ENCODE data around the gene PIK3CD. TPM values are rescaled to one million over a fixed set of nuclear protein-coding genes. Genes with fewer than 3 reads are reported as not detected.

PIK3CD gene
- polyA plus RNA-seq, 1 of the 3 experiments (the other 2 are of a cell fraction) = 6.0 TPM

DNA sequence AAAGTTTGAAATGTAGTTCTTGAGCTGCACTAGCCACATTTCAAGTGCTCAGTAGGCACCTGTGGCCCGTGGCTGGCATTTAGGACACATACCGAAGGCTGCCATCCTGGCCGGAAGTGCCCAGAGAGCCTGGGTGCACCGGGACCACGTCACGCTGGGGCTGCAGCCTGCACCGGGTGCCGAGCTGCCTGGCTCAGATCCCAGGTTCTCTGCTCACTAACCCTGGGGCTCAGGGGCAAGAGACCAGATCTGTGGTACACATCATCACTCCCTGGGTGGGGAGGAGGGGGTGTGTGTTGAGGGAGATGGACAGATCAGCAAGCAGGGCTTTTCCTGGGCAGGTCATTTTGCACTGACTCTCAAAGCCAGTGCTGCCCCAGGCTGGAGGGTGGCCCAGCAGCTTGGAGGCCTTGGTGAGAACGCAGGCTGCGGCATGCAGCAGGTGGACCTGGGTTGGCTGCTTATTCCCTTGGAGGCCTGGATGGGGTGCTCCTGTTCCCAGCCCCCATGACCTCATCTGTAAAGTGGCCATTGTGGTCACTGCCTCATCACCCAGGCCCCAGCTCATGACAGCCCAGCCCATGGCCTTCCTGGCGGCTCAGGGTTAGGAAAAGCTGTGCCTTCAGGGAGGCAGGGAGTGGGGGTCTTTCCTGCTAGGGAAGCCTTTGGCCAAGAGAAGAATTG, 39.2 kb upstream of the PIK3CD start:
- H3K79me2 ChIP-seq (ENCODE audit: insufficient read depth) = no peaks in the 10 kb centered on the region
- no peaks in the 10 kb centered on the region for H3K9me3 ChIP-seq
- no peak overlapping the region for H3K4me3 ChIP-seq (ENCODE audit: low read depth in 2 of 2, low read length in 1 of 2)
- H3K4me1 ChIP-seq (ENCODE audit: control insufficient read depth in 1 of 2, insufficient read depth in 2 of 2, low read depth in 1 of 2, low read length in 1 of 2) = peaks cover 0 to 36% of the 10 kb centered on the region in 2 experiments; a peak in 1 of 4 replicates
- no peaks in the 10 kb centered on the region for H4K20me1 ChIP-seq (ENCODE audit: insufficient read depth)
- H3K27me3 ChIP-seq (ENCODE audit: insufficient read depth) = no peaks in the 10 kb centered on the region
- ChIA-PET POLR2A (interaction anchor here (0.7 kb wide), 2 partner anchors 19 to 23 kb away, joined by 3 read pairs; no protein-coding TSS in a partner anchor), CTCF (interaction anchor here (0.8 to 8.1 kb wide), 5 partner anchors 9 to 28 kb away, joined by 3 to 74 read pairs (median 8); no protein-coding TSS in a partner anchor)
- no peaks in the 10 kb centered on the region for H3K9me2 ChIP-seq
- peak; percentile 93 for DNase-seq
- H3K4me2 ChIP-seq = no peak overlapping the region
- TF ChIP-seq CHD2 (IDR thresholded peaks at IDR 0.05; ENCODE audit: low read length, partially characterized antibody) (peak; percentile 42), SMC3 (IDR thresholded peaks at IDR 0.05; ENCODE audit: low read depth, low read length) (0 out of 2 replicates have a peak, but pooled peaks have one; percentile 1), RCOR1 (IDR thresholded peaks at IDR 0.05; ENCODE audit: low read length) (no peak), GATA2 (CRISPR knock-in tag; IDR thresholded peaks at IDR 0.05) (peak; percentile 73), MXI1 (IDR thresholded peaks at IDR 0.05; ENCODE audit: low read depth, low read length) (peak; percentile 66)
- no peak overlapping the region for H2AFZ ChIP-seq (ENCODE audit: low read depth)
- H3K36me3 ChIP-seq (replicated peaks in 1 of 2; ENCODE audit: control insufficient read depth in 1 of 2, insufficient read depth in 2 of 2, low read length in 1 of 2) = peaks cover 0 to 8% of the 10 kb centered on the region in 2 experiments
- 50% methylated on average over 1 of the region's 11 CpGs for WGBS (ENCODE audit: low lambda C conversion rate)
- peak overlapping the region in 1 of 2 experiments; percentile 83; a peak in 2 of 4 replicates for H3K27ac ChIP-seq (ENCODE audit: low read depth in 2 of 2, low read length in 1 of 2)
- no peak overlapping the region for H3K9ac ChIP-seq
- H3F3A ChIP-seq (replicated peaks; ENCODE audit: insufficient read depth) = no peaks in the 10 kb centered on the region

DNA sequence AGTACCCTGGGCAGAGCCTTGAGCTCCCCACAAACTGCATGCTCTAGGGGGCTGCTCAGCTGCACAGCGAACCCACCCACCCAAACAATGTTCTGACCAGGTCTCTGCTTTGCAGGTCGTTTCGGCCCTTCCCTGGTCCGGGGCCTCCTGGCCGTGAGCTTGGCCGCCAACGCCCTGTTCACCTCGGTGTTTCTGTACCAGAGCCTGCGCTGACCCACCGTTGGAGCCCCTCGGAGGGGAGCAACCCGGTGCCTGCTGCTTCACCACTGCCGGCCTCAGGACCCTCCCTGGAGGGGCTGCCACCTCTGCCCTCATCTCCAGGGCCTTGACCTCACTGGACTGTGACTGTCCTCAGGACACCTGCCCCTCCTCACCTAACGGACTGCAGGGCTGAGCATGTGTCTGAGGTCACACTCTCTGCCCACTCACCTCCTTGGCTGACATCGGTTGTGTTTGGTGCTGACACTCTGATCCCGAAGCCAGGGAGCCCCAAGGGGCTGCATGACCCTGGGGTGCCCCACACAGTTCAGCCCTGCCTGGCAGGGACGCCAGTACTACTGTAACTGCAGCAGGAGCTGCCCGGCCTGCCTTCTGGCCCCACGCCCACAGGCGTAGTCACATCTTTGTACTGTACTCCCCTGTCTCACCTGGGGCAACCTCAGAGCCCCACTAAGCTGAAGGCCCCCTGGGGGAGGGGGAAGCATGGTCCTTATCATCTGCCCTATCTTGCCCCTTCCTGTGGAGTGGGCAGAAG, 38.5 kb upstream of the PIK3CD start:
- Histone ChIP-seq H4K20me1 (ENCODE audit: insufficient read depth) (no peaks in the 10 kb centered on the region), H3K4me1 (ENCODE audit: control insufficient read depth in 1 of 2, insufficient read depth in 2 of 2, low read depth in 1 of 2, low read length in 1 of 2) (peaks cover 0 to 35% of the 10 kb centered on the region in 2 experiments; a peak in 1 of 4 replicates), H3K9ac (no peak overlapping the region), H3K27ac (ENCODE audit: low read depth in 2 of 2, low read length in 1 of 2) (peak overlapping the region in 1 of 2 experiments; percentile 83; a peak in 2 of 4 replicates), H3K4me3 (ENCODE audit: low read depth in 2 of 2, low read length in 1 of 2) (no peak overlapping the region), H3K9me2 (no peaks in the 10 kb centered on the region), H3F3A (replicated peaks; ENCODE audit: insufficient read depth) (no peaks in the 10 kb centered on the region), H3K27me3 (ENCODE audit: insufficient read depth) (no peaks in the 10 kb centered on the region), H3K79me2 (ENCODE audit: insufficient read depth) (no peaks in the 10 kb centered on the region), H3K36me3 (replicated peaks in 1 of 2; ENCODE audit: control insufficient read depth in 1 of 2, insufficient read depth in 2 of 2, low read length in 1 of 2) (peaks cover 0 to 8% of the 10 kb centered on the region in 2 experiments), H3K4me2 (no peak overlapping the region), H2AFZ (ENCODE audit: low read depth) (no peak overlapping the region), H3K9me3 (no peaks in the 10 kb centered on the region)
- 80% methylated on average over 2 of the region's 20 CpGs for WGBS (ENCODE audit: low lambda C conversion rate)
- POLR2A ChIA-PET = interaction anchor here (0.7 kb wide), 1 partner anchor 23 kb away, joined by 3 read pairs; no protein-coding TSS in a partner anchor
- no peak for DNase-seq
- CTCF ChIA-PET = interaction anchor here (0.8 to 8.1 kb wide), 6 partner anchors 9 to 29 kb away, joined by 3 to 74 read pairs (median 6); partner anchors contain the start of gene TMEM201
- TF ChIP-seq NRF1 (IDR thresholded peaks at IDR 0.05; ENCODE audit: low read depth, low read length) (no peak), POLR2AphosphoS5 (IDR thresholded peaks at IDR 0.05; ENCODE audit: low read depth, low read length) (no peak), SIN3A (IDR thresholded peaks at IDR 0.05; ENCODE audit: borderline replicate concordance, low read depth, low read length) (no peak), RFX5 (IDR thresholded peaks at IDR 0.05; ENCODE audit: low read length) (no peak), TAF1 (IDR thresholded peaks at IDR 0.05; ENCODE audit: borderline replicate concordance, low read depth, low read length) (no peak), NFIC (IDR thresholded peaks at IDR 0.05; ENCODE audit: borderline replicate concordance) (no peak), TEAD4 (IDR thresholded peaks at IDR 0.05; ENCODE audit: borderline replicate concordance, insufficient read depth) (no peak), RAD21 (IDR thresholded peaks at IDR 0.05; ENCODE audit: low read length) (no peak), YY1 (IDR thresholded peaks at IDR 0.05; ENCODE audit: low read depth) (no peak), MXI1 (IDR thresholded peaks at IDR 0.05; ENCODE audit: low read depth, low read length) (no peak), SMC3 (IDR thresholded peaks at IDR 0.05; ENCODE audit: low read depth, low read length) (no peak), CHD2 (IDR thresholded peaks at IDR 0.05; ENCODE audit: low read length, partially characterized antibody) (no peak), RCOR1 (IDR thresholded peaks at IDR 0.05; ENCODE audit: low read length) (no peak)
- TF ChIP-seq, protein P1, sequence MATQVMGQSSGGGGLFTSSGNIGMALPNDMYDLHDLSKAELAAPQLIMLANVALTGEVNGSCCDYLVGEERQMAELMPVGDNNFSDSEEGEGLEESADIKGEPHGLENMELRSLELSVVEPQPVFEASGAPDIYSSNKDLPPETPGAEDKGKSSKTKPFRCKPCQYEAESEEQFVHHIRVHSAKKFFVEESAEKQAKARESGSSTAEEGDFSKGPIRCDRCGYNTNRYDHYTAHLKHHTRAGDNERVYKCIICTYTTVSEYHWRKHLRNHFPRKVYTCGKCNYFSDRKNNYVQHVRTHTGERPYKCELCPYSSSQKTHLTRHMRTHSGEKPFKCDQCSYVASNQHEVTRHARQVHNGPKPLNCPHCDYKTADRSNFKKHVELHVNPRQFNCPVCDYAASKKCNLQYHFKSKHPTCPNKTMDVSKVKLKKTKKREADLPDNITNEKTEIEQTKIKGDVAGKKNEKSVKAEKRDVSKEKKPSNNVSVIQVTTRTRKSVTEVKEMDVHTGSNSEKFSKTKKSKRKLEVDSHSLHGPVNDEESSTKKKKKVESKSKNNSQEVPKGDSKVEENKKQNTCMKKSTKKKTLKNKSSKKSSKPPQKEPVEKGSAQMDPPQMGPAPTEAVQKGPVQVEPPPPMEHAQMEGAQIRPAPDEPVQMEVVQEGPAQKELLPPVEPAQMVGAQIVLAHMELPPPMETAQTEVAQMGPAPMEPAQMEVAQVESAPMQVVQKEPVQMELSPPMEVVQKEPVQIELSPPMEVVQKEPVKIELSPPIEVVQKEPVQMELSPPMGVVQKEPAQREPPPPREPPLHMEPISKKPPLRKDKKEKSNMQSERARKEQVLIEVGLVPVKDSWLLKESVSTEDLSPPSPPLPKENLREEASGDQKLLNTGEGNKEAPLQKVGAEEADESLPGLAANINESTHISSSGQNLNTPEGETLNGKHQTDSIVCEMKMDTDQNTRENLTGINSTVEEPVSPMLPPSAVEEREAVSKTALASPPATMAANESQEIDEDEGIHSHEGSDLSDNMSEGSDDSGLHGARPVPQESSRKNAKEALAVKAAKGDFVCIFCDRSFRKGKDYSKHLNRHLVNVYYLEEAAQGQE (IDR thresholded peaks at IDR 0.05; ENCODE audit: low read depth, low read length) = no peak
- TF ChIP-seq, protein P2, sequence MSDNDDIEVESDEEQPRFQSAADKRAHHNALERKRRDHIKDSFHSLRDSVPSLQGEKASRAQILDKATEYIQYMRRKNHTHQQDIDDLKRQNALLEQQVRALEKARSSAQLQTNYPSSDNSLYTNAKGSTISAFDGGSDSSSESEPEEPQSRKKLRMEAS (IDR thresholded peaks at IDR 0.05; ENCODE audit: low read depth) = no peak
- TF ChIP-seq, protein P3, sequence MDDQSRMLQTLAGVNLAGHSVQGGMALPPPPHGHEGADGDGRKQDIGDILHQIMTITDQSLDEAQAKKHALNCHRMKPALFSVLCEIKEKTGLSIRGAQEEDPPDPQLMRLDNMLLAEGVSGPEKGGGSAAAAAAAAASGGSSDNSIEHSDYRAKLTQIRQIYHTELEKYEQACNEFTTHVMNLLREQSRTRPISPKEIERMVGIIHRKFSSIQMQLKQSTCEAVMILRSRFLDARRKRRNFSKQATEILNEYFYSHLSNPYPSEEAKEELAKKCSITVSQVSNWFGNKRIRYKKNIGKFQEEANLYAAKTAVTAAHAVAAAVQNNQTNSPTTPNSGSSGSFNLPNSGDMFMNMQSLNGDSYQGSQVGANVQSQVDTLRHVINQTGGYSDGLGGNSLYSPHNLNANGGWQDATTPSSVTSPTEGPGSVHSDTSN (IDR thresholded peaks at IDR 0.05) = no peak
- TF ChIP-seq, protein P4, sequence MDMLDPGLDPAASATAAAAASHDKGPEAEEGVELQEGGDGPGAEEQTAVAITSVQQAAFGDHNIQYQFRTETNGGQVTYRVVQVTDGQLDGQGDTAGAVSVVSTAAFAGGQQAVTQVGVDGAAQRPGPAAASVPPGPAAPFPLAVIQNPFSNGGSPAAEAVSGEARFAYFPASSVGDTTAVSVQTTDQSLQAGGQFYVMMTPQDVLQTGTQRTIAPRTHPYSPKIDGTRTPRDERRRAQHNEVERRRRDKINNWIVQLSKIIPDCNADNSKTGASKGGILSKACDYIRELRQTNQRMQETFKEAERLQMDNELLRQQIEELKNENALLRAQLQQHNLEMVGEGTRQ (IDR thresholded peaks at IDR 0.05; ENCODE audit: borderline replicate concordance, low read depth, low read length) = no peak

Measured in SK-N-SH (cell line).